HG03571 (cell line): Measurements from ENCODE around the gene FAM83F.
A peak's percentile ranks its signal among the peaks of the same experiment; 100 is the strongest.
"Not testable (repeated sequence)": the region's sequence is repeated elsewhere in the genome, so short reads cannot be mapped to it uniquely, and the experiment has no call there.

ENCODE experiments used
- ATAC-seq: cut with Tn5 transposase; IDR thresholded peaks from one replicate; pipeline ENCODE4 v1.9.1; 2021; ENCODE audit not compliant: unreplicated experiment

The FAM83F gene

GRCh38 chr22:39994566-39995392, at the start of gene FAM83F:
Gene FAM83F (plus strand): TSS chr22:39994954. CDS start chr22:39995043, 89 bp downstream.
- ATAC-seq: no peak

- ATAC-seq: no peak
Measured at GRCh38 chr22:39946126-39946502, 48.6 kb upstream of the FAM83F start.

- ATAC-seq: no peak
Measured at GRCh38 chr22:39946503-39947219, 48.1 kb upstream of the FAM83F start.

GRCh38 chr22:39947220-39948216, 47.2 kb upstream of the FAM83F start:
- ATAC-seq: no peak

GRCh38 chr22:39949964-39950737, 44.6 kb upstream of the FAM83F start:
- ATAC-seq: no peak

GRCh38 chr22:39951603-39952293, 43.0 kb upstream of the FAM83F start:
- not testable (repeated sequence) for ATAC-seq

GRCh38 chr22:39952347-39952746, 42.4 kb upstream of the FAM83F start:
- no peak for ATAC-seq

- ATAC-seq: no peak
Measured at GRCh38 chr22:39953101-39953500, 41.7 kb upstream of the FAM83F start.

- ATAC-seq: no peak
Measured at GRCh38 chr22:39954584-39955055, 40.1 kb upstream of the FAM83F start.

GRCh38 chr22:39955675-39956074, 39.1 kb upstream of the FAM83F start:
- ATAC-seq: no peak

GRCh38 chr22:39956932-39957664, 37.7 kb upstream of the FAM83F start:
- ATAC-seq: no peak

GRCh38 chr22:39958009-39958711, 36.6 kb upstream of the FAM83F start:
- ATAC-seq: no peak

- no peak for ATAC-seq
Measured at GRCh38 chr22:39958949-39959639, 35.7 kb upstream of the FAM83F start.

- ATAC-seq: no peak
Measured at GRCh38 chr22:39959640-39960447, 34.9 kb upstream of the FAM83F start, which contains the start of gene TMA7B. Gene TMA7B (plus strand): TSS chr22:39960397. CDS start chr22:39964375, 3,978 bp downstream.

- peak; percentile 77 for ATAC-seq
Measured at GRCh38 chr22:39960791-39961746, 33.7 kb upstream of the FAM83F start.

GRCh38 chr22:39962071-39962470, 32.7 kb upstream of the FAM83F start:
- ATAC-seq: no peak
